ENCODE data around the gene ANKRD28.
"Not testable (repeated sequence)": the region's sequence is repeated elsewhere in the genome, so short reads cannot be mapped to it uniquely, and the experiment has no call there.

Gene ANKRD28

DNA sequence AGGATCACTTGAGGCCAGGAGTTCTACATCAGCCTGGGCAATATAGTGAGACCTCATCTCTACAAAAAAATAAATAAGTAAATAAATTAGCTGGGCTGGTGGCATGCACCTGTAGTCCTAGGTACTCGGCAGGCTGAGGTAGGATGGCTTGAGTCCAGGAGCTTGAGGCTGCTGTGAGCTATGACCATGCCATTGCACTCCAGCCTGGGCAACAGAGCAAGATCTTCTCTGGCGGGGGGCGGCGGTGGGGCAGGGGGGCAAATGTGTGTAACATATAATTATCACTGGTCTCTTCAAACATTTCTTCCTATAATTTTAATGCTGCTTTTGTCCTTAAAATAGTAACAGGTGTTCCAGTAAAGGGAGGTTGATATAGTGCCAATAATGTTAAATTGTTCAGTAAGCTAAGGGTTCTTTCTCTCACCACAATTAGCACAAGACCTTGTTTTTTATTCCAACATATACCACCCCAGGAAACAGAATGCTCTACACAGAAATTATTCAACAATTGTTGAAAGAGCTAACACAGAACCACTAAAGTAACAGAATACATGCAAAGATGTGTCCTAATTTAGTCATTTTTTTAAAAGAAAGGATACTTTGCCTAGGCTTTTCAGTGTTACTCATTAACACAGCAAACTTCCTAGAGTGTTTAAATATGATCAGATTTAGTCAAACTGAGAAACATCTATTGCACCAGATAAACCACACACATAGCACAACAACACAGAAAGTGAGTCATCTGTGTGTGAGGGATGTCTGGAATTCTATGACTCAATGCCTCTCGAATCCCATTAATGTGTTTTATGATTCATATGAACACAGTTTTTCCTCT, 29.1 kb downstream of the ANKRD28 start:
- no peak for DNase-seq

GRCh38 chr3:15766406-15766805, 31.4 kb downstream of the ANKRD28 start:
- DNase-seq = no peak

DNA sequence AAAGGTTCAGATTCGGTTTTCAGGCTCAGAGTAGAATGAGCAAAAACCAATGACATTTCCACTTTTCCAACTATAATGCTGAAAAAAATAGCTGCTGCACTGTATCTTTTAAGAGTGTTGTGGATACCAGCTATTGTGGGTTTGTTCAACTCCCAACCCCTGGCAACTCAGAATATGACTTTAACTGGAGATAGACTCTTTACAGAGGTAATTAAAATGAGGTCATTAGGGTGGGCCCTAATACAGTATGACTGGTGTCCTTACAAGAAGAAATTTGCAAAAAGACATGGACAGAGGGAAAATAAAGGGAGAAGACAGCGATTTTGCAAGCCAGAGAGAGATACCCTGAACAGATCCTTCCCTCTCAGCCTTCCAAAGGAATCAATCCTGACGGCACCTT, 39.5 kb downstream of the ANKRD28 start:
- no peak for DNase-seq

DNA sequence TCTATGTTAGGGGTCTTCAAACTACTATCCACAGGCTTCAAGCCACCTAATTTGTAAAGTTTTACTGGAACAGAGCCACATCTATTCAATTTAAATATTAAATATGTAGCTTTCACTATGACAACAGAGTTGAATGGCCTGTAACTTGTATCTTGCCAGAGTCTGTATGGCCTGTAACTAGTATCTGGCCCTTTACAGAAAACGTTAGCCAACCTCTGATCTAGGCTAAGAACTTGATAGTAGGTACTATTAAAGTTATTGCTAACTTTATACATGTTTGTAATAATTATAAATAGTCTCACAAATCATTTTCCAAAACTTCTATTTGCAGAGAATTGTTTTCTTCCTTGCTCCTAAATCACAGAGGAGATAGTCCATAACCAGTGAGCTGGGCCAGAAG, 40.0 kb downstream of the ANKRD28 start:
- DNase-seq = no peak

DNA sequence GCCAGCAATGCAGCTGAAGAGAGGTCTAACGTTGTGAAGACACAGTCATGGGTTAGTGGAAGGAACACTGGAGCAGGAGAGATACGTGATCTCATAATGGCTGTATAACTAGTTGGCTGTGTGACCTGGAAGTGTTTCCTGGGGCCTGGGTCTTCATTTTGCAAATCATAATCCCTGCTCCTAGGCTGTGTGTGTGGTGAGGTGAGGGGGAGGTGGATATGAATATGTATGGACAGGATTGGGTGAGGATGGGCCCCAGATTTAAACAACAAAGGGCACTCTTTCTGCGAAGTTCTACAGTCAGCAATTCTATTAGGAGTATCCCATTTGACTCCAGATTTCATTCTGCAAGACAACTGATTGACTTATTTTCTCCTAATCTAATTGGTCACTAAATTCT, 41.3 kb downstream of the ANKRD28 start:
- DNase-seq = no peak

DNA sequence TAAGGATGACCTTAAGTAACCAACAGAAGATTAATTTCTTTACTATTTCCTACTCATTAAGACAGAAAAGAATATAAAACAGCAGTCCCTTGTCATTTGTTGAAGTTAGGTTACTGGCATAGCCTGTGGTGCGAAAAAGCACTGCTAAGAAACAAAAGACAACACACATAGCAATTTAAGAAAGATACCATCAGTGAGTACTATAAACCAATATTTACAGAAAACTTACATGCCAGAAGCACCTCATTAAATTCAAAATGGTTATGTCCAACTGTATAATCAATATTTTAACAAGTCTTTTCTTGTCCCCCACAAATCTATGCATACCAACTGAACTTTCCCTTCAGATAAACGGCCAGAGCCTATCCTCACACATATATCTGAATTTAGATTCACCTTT, 42.0 kb downstream of the ANKRD28 start:
- DNase-seq = no peak

DNA sequence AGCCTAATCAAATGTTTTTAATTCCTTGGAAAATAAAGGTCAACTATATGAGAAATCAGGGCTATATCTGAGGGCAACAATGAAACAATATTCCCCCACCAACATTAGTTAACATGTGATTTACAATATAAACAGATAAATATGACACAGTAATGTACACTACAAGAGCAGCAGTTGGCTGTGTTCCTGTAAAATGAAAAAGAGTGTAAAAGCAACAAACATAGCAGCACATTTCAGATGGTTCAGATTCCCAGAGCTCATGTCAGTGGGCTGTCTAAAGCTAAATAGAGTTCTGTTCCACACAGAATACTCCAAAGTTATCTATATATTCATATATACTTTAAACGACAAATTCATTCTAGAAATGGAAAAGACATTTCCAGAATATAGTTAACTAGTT, 42.6 kb downstream of the ANKRD28 start:
- DNase-seq = no peak

DNA sequence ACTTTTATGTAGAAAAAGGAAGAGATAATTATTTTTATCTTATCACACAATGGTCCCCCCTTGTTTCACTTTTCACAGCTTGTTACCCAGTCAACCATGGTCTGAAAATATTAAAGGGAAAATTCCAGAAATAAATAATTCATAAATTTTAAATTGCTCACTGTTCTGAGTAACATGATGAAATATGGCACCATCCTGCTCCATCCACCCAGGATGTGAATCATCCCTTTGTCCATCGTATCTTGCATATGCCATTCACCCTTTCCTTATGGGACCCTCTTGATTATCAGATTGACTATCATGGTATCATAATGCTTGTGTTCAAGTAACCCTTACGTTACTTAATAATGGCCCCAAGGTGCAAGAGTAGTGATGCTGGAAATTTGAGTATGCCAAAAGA, 43.7 kb downstream of the ANKRD28 start:
- no peak for DNase-seq

DNA sequence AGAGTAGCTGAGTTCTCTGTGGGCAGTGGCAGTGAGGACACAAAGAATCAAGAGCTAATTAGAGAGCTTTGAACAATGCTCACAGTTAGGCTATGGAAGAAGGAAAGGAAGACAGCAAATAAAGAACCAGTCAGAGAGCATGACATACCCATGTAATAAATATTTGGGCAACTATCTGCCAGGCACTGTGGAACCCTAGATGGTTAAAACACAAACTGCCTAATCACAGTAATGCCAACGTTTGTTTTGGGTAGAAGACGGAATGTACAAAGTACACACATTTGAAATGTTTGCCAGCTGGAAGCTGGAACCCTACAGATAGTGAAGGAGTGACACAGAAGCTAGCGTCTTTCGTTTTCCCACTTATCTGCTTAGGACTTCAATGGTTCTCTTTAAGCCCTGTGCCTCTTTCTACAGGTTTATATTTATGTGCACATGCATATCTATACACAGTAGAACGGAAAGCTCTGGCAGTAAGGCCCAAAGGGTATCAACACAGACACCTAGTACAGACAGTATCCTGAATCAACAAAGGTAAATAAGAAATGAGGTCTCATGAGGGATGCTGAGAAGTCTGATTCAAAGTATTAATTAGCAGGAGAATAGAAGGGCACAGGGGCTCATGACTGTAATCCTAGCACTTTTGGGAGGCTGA, 44.6 kb downstream of the ANKRD28 start:
- no peak for DNase-seq

DNA sequence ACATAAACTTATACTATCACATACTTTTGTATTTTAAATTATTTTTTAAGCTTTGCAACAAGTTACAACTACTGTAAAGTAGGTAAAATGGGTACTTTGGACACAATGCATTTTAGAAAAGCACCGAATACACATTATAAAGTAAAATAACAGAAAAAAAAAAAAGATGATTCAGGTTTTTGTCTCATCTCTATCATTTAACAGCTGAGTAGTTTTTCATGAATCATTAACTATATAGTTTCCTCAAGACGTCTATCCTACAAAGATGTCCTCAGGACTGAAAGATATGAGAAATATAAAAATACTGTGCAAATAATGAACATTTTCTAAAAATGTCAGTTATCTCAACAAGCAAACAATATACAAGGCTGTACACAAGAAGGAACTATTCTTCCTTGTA, 46.9 kb downstream of the ANKRD28 start:
- DNase-seq = no peak

DNA sequence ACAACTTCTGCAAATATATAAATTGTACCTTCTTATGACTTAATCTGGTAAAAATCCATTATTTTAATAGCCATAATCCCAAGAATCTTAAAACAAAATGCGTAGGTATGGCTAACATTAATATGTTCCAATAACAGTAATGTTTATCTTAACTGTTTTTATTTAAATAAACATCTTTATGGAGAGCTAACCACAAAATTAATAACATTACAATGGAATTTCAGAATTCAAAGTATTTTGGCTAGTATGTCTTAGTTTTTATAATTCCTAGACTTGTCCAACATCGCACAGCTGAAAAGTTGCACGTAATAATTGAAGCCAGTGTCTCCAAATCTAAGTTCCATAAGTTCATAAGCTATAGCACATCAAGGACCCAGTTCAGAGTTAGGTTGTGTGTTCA, 47.6 kb downstream of the ANKRD28 start:
- no peak for DNase-seq

DNA sequence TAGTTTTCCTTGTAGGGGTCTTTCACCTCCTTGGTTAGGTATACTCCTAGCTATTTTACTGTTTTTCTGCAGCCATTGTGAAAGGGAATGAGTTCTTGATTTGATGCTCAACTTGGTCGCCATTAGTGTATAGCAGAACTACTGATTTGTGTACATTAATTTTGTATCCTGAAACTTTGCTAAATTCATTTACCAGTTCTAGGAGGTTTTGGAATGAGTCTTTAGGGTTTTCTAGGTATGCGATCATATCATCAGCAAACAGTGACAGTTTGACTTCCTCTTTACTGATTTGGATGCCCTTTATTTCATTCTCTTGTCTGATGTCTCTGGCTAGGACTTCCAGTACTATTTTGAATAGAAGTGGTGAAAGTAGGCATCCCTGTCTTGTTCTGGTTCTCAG, 51.9 kb downstream of the ANKRD28 start:
- DNase-seq = not testable (repeated sequence)

DNA sequence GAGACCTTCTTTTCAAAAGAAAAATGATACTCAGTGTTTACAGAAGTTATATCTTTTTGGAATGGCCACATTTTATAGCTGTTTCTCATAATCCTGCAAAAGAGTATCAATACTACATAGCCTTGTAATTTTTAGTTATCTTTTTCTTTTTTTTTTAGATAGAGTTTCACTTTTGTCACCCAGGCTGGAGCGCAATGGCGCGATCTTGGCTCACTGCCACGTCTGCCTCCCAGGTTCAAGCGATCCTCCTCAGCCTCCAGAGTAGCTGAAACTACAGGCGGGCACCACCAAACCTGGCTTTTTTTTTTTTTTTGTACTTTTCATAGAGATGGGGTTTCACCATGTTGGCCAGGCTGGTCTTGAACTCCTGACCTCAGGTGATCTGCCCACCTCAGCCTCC, 53.6 kb downstream of the ANKRD28 start:
- no peak for DNase-seq

- no peak for DNase-seq
Observed at GRCh38 chr3:15743587-15744009, 54.2 kb downstream of the ANKRD28 start.

GRCh38 chr3:15742236-15742635, 55.5 kb downstream of the ANKRD28 start:
- not testable (repeated sequence) for DNase-seq

DNA sequence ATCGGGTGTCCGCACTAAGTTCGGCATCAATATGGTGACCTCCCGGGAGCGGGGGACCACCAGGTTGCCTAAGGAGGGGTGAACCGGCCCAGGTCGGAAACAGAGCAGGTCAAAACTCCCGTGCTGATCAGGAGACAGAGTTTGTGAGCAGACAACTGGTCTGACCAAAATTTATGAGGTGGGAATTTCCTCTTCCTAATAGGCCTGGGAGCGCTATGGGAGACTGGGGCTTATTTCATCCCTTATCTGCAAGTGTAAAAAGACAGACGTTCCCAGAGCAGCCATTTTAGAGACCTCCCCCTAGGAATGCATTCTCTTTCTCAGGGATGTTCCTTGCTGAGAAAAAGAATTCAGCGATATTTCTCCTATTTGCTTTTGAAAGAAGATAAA, 59.2 kb downstream of the ANKRD28 start:
- not testable (repeated sequence) for DNase-seq

- no peak for DNase-seq
Observed at GRCh38 chr3:15731024-15731423, 66.8 kb downstream of the ANKRD28 start.

DNA sequence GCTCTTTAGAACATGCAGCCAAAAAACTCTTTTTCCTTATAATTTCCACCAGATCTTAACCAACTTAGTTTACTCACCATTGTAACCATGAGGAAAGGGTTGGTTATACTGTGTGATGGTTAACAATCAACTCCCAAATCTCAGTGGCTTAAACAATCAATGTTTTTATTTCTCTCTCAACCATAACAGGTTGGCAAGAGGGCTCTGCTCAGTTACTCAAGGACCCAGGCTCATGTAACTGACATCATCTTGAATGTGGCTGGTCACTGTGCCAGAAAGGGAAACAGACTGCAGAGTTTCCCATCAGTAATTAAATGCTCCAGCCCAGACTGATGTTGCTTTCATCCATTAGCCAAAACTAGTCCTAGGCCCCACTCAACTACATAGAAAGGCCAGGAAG, 69.0 kb downstream of the ANKRD28 start:
- no peak for DNase-seq

GRCh38 chr3:15726881-15727280, 70.9 kb downstream of the ANKRD28 start:
- DNase-seq = no peak

- no peak for DNase-seq
Observed at GRCh38 chr3:15726043-15726442, 71.7 kb downstream of the ANKRD28 start.

DNA sequence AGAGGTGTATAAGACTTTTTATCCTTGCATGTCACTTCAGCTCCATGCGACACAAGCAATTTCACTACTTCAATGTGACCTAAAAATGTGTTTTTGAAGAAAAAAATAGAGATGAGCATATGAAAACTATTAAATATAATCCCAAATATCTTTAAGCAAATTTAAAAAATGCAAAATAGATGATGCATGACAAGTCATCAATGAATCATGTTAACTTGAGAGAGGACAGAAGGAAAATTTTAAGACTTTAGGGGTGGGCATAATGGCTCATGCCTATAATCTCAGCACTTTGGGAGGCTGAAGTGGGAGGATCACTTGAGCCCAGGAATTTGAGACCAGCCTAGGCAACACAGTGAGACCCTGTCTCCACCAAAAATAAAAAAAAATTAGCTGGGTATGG, 73.3 kb downstream of the ANKRD28 start:
- DNase-seq = no peak

DNA sequence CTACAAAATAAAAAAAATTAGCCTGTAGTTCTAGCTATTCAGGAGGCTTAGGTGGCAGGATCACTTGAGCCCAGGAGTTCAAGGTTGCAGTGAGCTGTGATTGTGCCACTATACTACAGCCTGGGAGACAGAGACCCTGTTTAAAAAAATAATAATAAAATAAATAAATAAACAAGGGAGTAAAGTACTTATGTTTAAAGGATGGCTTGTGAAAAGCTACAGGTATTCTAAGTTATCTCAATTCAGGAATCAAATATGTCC, 74.2 kb downstream of the ANKRD28 start:
- no peak for DNase-seq

GRCh38 chr3:15722877-15723623, 74.7 kb downstream of the ANKRD28 start:
- no peak for DNase-seq

- no peak for DNase-seq
Observed at GRCh38 chr3:15716178-15716577, 81.6 kb downstream of the ANKRD28 start.
